K562 (cell line): ENCODE data around the gene PDE6D. TPM values are rescaled to one million over a fixed set of nuclear protein-coding genes. Genes with fewer than 3 reads are reported as not detected.

Experiments used
- ELF4 ChIP-seq: fragments of 450-650 bp; formaldehyde crosslinking; IDR thresholded peaks from 2 replicates; pipeline ENCODE4 v1.4.0; 2022; ENCODE audit warnings: missing genetic modification characterization
- NCOA6 ChIP-seq: fragments of 450-650 bp; IDR thresholded peaks from 2 replicates; pipeline ENCODE4 v1.6.1; 2017; ENCODE audit warnings: mild to moderate bottlenecking
- SREBF2 ChIP-seq: sonication (generic); formaldehyde crosslinking; IDR thresholded peaks from 2 replicates; pipeline ENCODE4 v1.4.0; 2020; ENCODE audit warnings: mild to moderate bottlenecking, missing genetic modification reagents
- THRAP3 ChIP-seq: fragments of 450-650 bp; IDR thresholded peaks from 2 replicates; pipeline ENCODE4 v1.6.1; 2016; ENCODE audit warnings: mild to moderate bottlenecking, inconsistent platforms, borderline replicate concordance
- ZNF444 ChIP-seq: fragments of 250-450 bp; sonication (Bioruptor Pico); IDR thresholded peaks from 2 replicates; pipeline ENCODE4 v1.4.0; 2020; ENCODE audit warnings: mild to moderate bottlenecking, moderate library complexity
- ZNF717 ChIP-seq: fragments of 250-450 bp; sonication (Bioruptor Pico); IDR thresholded peaks from 2 replicates; pipeline ENCODE4 v1.5.0; 2021
- polyA plus RNA-seq, 8 experiments: library from polyadenylated mRNA; depleted of rRNA in 4 of 8; stranded (reverse) in 5 of 8; unstranded in 3 of 8; fragments of >200 nt; fragmentation: Nextera tagmentation in 2 of 8; fragmentation: Illumina TruSeq in 1 of 8; extraction: Ambion mirVana in 2 of 8; extraction: Trizol in 1 of 8; gene quantifications; 2 replicates each; pipeline versions ENCODE4 v1.2.1 to v1.2.3, GENCODE V29; 2011 to 2014; ENCODE audit warnings: inconsistent platforms in 1 of 8, missing spikeins in 1 of 8
- total RNA-seq, 7 experiments: library from RNA; depleted of rRNA in 6 of 7; stranded (reverse); fragments of >200 nt in 6 of 7; fragmentation: Illumina TruSeq in 2 of 7; extraction: Trizol in 2 of 7; gene quantifications; 2 replicates each; pipeline versions ENCODE4 v1.2.1 to v1.2.3, GENCODE V29; 2011 to 2021; ENCODE audit warnings: low replicate concordance in 1 of 7
- TF ChIP-seq, protein P1 (sequence below), 2 experiments: fragments of 450-650 bp; formaldehyde crosslinking in 1 of 2; IDR thresholded peaks; 2 replicates each; pipeline versions ENCODE4 v1.4.0 to v1.6.1; 2014 to 2020; ENCODE audit warnings: mild to moderate bottlenecking in 2 of 2, borderline replicate concordance in 1 of 2, low read depth in 1 of 2
- TF ChIP-seq, protein P2 (sequence below): sonication (generic); formaldehyde crosslinking; IDR thresholded peaks from 2 replicates; pipeline ENCODE4 v1.8.1; 2023; ENCODE audit warnings: mild to moderate bottlenecking, missing genetic modification reagents
- TF ChIP-seq, protein P3 (sequence below): fragments of 250-450 bp; sonication (Bioruptor Pico); IDR thresholded peaks from 2 replicates; pipeline ENCODE4 v1.8.0; 2022; ENCODE audit warnings: moderate library complexity, mild to moderate bottlenecking, inconsistent platforms

The PDE6D gene
- total and polyA plus RNA-seq, 9 of the 15 experiments (the other 6 are each of a cell fraction or from before 2014, with no cell fraction given), result 0.65 to 11.6 (median 7.0) TPM

DNA sequence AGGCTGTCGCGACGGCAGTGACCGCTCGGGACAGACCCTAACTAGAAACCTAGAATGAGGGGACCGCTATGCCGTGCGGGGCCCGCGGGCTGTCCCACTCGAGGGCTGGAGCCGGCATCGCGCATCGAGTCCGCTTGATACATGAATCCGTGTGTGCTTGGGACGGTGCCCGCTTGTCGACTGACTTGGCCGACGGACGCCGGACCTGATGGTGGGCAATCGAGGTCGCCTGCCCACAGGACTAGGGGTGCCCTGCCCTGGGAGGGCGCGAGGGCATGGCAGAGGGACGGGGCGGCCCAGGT lies 73.5 kb downstream of the PDE6D start (continued):
- TF ChIP-seq, protein P1, sequence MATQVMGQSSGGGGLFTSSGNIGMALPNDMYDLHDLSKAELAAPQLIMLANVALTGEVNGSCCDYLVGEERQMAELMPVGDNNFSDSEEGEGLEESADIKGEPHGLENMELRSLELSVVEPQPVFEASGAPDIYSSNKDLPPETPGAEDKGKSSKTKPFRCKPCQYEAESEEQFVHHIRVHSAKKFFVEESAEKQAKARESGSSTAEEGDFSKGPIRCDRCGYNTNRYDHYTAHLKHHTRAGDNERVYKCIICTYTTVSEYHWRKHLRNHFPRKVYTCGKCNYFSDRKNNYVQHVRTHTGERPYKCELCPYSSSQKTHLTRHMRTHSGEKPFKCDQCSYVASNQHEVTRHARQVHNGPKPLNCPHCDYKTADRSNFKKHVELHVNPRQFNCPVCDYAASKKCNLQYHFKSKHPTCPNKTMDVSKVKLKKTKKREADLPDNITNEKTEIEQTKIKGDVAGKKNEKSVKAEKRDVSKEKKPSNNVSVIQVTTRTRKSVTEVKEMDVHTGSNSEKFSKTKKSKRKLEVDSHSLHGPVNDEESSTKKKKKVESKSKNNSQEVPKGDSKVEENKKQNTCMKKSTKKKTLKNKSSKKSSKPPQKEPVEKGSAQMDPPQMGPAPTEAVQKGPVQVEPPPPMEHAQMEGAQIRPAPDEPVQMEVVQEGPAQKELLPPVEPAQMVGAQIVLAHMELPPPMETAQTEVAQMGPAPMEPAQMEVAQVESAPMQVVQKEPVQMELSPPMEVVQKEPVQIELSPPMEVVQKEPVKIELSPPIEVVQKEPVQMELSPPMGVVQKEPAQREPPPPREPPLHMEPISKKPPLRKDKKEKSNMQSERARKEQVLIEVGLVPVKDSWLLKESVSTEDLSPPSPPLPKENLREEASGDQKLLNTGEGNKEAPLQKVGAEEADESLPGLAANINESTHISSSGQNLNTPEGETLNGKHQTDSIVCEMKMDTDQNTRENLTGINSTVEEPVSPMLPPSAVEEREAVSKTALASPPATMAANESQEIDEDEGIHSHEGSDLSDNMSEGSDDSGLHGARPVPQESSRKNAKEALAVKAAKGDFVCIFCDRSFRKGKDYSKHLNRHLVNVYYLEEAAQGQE (IDR thresholded peaks at IDR 0.05; ENCODE audit: borderline replicate concordance), result no peak
- TF ChIP-seq, protein P1 (CRISPR knock-in tag; IDR thresholded peaks at IDR 0.05; ENCODE audit: low read depth), result 0 out of 2 replicates have a peak, but pooled peaks have one; percentile 26
- no peak for TF ChIP-seq ZNF444 (CRISPR knock-in tag)
- TF ChIP-seq THRAP3, result peak; percentile 97
- peak; percentile 71 for TF ChIP-seq NCOA6
- TF ChIP-seq, protein P2, sequence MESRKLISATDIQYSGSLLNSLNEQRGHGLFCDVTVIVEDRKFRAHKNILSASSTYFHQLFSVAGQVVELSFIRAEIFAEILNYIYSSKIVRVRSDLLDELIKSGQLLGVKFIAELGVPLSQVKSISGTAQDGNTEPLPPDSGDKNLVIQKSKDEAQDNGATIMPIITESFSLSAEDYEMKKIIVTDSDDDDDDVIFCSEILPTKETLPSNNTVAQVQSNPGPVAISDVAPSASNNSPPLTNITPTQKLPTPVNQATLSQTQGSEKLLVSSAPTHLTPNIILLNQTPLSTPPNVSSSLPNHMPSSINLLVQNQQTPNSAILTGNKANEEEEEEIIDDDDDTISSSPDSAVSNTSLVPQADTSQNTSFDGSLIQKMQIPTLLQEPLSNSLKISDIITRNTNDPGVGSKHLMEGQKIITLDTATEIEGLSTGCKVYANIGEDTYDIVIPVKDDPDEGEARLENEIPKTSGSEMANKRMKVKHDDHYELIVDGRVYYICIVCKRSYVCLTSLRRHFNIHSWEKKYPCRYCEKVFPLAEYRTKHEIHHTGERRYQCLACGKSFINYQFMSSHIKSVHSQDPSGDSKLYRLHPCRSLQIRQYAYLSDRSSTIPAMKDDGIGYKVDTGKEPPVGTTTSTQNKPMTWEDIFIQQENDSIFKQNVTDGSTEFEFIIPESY (CRISPR knock-in tag), result peak; percentile 83
- peak; percentile 65; the same call in 1 of the 2 replicates for TF ChIP-seq ZNF717
- TF ChIP-seq ELF4 (CRISPR knock-in tag), result no peak
- TF ChIP-seq SREBF2, result no peak
- TF ChIP-seq, protein P3, sequence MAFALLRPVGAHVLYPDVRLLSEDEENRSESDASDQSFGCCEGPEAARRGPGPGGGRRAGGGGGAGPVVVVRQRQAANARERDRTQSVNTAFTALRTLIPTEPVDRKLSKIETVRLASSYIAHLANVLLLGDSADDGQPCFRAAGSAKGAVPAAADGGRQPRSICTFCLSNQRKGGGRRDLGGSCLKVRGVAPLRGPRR (CRISPR knock-in tag), result peak; percentile 44; the same call in 1 of the 2 replicates
